K562 (cell line): ENCODE results near the gene RPL22. TPM values are rescaled to one million over a fixed set of nuclear protein-coding genes. Genes with fewer than 3 reads are reported as not detected.

Experiments
- CBX3 ChIP-seq, 2 experiments: IDR thresholded peaks; 1 replicate in 1 of 2; 2 replicates in 1 of 2; pipeline ENCODE4 v1.6.1; 2012; ENCODE audit warnings: inconsistent platforms in 2 of 2, low read length in 2 of 2, borderline replicate concordance in 1 of 2, control low read depth in 1 of 2
- CCAR2 ChIP-seq: fragments of 200-400 bp; formaldehyde crosslinking; IDR thresholded peaks from 2 replicates; pipeline ENCODE4 v1.6.1; 2017; ENCODE audit warnings: mild to moderate bottlenecking, low read depth, low read length
- TOE1 ChIP-seq, 2 experiments: fragments of 450-650 bp in 1 of 2; sonication (generic) in 1 of 2; formaldehyde crosslinking in 1 of 2; IDR thresholded peaks; 2 replicates each; pipeline versions ENCODE4 v1.7.1 to v1.8.0; 2016 to 2022; ENCODE audit warnings: borderline replicate concordance in 2 of 2, mild to moderate bottlenecking in 2 of 2, antibody characterized with exemption in 1 of 2, inconsistent platforms in 1 of 2, low read depth in 1 of 2, missing genetic modification reagents in 1 of 2, moderate library complexity in 1 of 2
- ZNF212 ChIP-seq: fragments of 450-650 bp; formaldehyde crosslinking; IDR thresholded peaks from 2 replicates; pipeline ENCODE4 v1.4.0; 2020; ENCODE audit warnings: mild to moderate bottlenecking
- polyA plus RNA-seq, 8 experiments: library from polyadenylated mRNA; depleted of rRNA in 4 of 8; stranded (reverse) in 5 of 8; unstranded in 3 of 8; fragments of >200 nt; fragmentation: Nextera tagmentation in 2 of 8; fragmentation: Illumina TruSeq in 1 of 8; extraction: Ambion mirVana in 2 of 8; extraction: Trizol in 1 of 8; gene quantifications; 2 replicates each; pipeline versions ENCODE4 v1.2.1 to v1.2.3, GENCODE V29; 2011 to 2014; ENCODE audit warnings: inconsistent platforms in 1 of 8, missing spikeins in 1 of 8
- total RNA-seq, 7 experiments: library from RNA; depleted of rRNA in 6 of 7; stranded (reverse); fragments of >200 nt in 6 of 7; fragmentation: Illumina TruSeq in 2 of 7; extraction: Trizol in 2 of 7; gene quantifications; 2 replicates each; pipeline versions ENCODE4 v1.2.1 to v1.2.3, GENCODE V29; 2011 to 2021; ENCODE audit warnings: low replicate concordance in 1 of 7
- TF ChIP-seq, protein P1 (sequence below): fragments of 250-450 bp; sonication (Bioruptor Pico); IDR thresholded peaks from 2 replicates; pipeline ENCODE4 v1.8.0; 2022; ENCODE audit warnings: inconsistent platforms
- TF ChIP-seq, protein P2 (sequence below): fragments of 250-450 bp; sonication (Bioruptor Pico); IDR thresholded peaks from 2 replicates; pipeline ENCODE4 v1.4.0; 2020
- TF ChIP-seq, protein P3 (sequence below), 2 experiments: IDR thresholded peaks; 2 replicates each; pipeline ENCODE4 v1.6.1; 2011; ENCODE audit warnings: borderline replicate concordance in 1 of 2, control low read depth in 1 of 2, low read depth in 1 of 2, low read length in 1 of 2, mild to moderate bottlenecking in 1 of 2, mixed read lengths in 1 of 2, moderate library complexity in 1 of 2; ENCODE audit not compliant: insufficient read depth in 1 of 2, insufficient read length in 1 of 2, poor library complexity in 1 of 2, severe bottlenecking in 1 of 2; ENCODE audit errors: extremely low read depth in 1 of 2

The RPL22 gene
- total and polyA plus RNA-seq, 9 of the 15 experiments (the other 6 are each of a cell fraction or from before 2014, with no cell fraction given) = 467 to 1,165 (median 607) TPM

DNA sequence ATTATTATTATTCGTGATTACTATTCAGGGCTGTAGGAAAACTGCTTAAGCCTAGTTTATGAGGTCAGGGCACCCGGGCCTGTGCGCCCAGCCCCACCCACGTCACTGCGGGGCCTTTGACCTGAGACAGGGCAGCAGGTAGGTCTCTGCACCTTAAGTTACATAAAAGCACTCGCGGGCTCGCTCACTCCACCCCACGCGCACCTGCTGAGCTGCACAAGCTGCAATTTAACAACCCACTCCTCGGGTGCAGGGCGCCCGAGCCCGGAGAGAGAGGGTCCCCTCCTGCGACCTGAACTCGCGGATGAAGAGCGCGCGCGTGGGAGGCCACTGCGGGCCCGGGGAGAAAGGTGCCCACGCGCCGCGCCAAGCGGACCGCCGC lies 35.9 kb upstream of the RPL22 start (continued):
- TF ChIP-seq, protein P1, sequence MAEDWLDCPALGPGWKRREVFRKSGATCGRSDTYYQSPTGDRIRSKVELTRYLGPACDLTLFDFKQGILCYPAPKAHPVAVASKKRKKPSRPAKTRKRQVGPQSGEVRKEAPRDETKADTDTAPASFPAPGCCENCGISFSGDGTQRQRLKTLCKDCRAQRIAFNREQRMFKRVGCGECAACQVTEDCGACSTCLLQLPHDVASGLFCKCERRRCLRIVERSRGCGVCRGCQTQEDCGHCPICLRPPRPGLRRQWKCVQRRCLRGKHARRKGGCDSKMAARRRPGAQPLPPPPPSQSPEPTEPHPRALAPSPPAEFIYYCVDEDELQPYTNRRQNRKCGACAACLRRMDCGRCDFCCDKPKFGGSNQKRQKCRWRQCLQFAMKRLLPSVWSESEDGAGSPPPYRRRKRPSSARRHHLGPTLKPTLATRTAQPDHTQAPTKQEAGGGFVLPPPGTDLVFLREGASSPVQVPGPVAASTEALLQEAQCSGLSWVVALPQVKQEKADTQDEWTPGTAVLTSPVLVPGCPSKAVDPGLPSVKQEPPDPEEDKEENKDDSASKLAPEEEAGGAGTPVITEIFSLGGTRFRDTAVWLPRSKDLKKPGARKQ (CRISPR knock-in tag) = no peak
- TF ChIP-seq CBX3 (IDR thresholded peaks at IDR 0.05; ENCODE audit: borderline replicate concordance in 1 of 2, low read length in 2 of 2) (no peak), ZNF212 (CRISPR knock-in tag) (no peak), CCAR2 (no peak), TOE1 (IDR thresholded peaks at IDR 0.05; ENCODE audit: borderline replicate concordance) (no peak), TOE1 (CRISPR knock-in tag; IDR thresholded peaks at IDR 0.05; ENCODE audit: borderline replicate concordance, low read depth) (no peak)
- TF ChIP-seq, protein P2, sequence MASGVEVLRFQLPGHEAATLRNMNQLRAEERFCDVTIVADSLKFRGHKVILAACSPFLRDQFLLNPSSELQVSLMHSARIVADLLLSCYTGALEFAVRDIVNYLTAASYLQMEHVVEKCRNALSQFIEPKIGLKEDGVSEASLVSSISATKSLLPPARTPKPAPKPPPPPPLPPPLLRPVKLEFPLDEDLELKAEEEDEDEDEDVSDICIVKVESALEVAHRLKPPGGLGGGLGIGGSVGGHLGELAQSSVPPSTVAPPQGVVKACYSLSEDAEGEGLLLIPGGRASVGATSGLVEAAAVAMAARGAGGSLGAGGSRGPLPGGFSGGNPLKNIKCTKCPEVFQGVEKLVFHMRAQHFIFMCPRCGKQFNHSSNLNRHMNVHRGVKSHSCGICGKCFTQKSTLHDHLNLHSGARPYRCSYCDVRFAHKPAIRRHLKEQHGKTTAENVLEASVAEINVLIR = no peak
- TF ChIP-seq, protein P3, sequence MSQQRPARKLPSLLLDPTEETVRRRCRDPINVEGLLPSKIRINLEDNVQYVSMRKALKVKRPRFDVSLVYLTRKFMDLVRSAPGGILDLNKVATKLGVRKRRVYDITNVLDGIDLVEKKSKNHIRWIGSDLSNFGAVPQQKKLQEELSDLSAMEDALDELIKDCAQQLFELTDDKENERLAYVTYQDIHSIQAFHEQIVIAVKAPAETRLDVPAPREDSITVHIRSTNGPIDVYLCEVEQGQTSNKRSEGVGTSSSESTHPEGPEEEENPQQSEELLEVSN (IDR thresholded peaks at IDR 0.05; ENCODE audit: borderline replicate concordance in 1 of 2, extremely low read depth in 1 of 2, insufficient read depth in 1 of 2, insufficient read length in 1 of 2, low read depth in 1 of 2, low read length in 1 of 2, poor library complexity in 1 of 2, severe bottlenecking in 1 of 2) = no peak
